ENCODE measurements around the gene SLC22A23.

DNA sequence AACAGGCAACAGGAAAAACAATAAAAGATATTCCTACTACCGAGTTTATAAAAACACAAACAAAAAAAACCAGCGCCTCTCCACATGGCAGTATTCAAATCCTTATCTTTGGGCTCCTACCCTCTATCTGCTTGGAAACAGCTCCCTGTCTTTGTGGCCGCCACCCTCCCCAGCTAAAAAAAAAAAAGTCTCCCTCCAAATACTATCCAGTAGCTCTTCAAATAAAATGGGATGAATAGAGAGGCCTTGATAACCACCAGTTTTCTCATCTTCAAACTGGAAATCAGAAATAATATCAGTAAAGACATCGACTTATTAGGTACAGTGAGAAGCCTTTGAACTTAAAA is 101.9 kb downstream of the SLC22A23 start:
- TF ChIP-seq, protein P1, sequence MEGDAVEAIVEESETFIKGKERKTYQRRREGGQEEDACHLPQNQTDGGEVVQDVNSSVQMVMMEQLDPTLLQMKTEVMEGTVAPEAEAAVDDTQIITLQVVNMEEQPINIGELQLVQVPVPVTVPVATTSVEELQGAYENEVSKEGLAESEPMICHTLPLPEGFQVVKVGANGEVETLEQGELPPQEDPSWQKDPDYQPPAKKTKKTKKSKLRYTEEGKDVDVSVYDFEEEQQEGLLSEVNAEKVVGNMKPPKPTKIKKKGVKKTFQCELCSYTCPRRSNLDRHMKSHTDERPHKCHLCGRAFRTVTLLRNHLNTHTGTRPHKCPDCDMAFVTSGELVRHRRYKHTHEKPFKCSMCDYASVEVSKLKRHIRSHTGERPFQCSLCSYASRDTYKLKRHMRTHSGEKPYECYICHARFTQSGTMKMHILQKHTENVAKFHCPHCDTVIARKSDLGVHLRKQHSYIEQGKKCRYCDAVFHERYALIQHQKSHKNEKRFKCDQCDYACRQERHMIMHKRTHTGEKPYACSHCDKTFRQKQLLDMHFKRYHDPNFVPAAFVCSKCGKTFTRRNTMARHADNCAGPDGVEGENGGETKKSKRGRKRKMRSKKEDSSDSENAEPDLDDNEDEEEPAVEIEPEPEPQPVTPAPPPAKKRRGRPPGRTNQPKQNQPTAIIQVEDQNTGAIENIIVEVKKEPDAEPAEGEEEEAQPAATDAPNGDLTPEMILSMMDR (IDR thresholded peaks at IDR 0.05; ENCODE audit: low read depth, low read length, poor library complexity, severe bottlenecking) = no peak
- TF ChIP-seq EZH2phosphoT487 (IDR thresholded peaks at IDR 0.05; ENCODE audit: borderline replicate concordance, low read length) = no peak

All from DOHH2 (cell line).